Left ventricle myocardium inferior (tissue), 1 donor: ENCODE results near the gene SHANK3. TPM values are rescaled to one million over a fixed set of nuclear protein-coding genes. Genes with fewer than 3 reads are reported as not detected.

Experiments
- DNase-seq: peaks from one replicate; pipeline ENCODE4 v3.0.0-alpha.2; 2020
- H3K27ac ChIP-seq: fragments of 200-600 bp; replicated peaks from 2 replicates; pipeline ENCODE4 v1.8.0; 2021
- H3K27me3 ChIP-seq: fragments of 200-600 bp; 2 replicates; pipeline ENCODE4 v1.8.0; 2021; ENCODE audit warnings: low read depth
- H3K36me3 ChIP-seq: fragments of 200-600 bp; 2 replicates; pipeline ENCODE4 v1.8.0; 2021
- H3K4me1 ChIP-seq: fragments of 200-600 bp; 2 replicates; pipeline ENCODE4 v1.8.0; 2021
- H3K4me3 ChIP-seq: fragments of 200-600 bp; 2 replicates; pipeline ENCODE4 v1.8.0; 2021; ENCODE audit warnings: mild to moderate bottlenecking, moderate library complexity
- H3K9me3 ChIP-seq: fragments of 200-600 bp; replicated peaks from 2 replicates; pipeline ENCODE4 v1.8.0; 2021
- CTCF ChIP-seq: fragments of 200-600 bp; IDR thresholded peaks from 2 replicates; pipeline ENCODE4 v1.8.0; 2021; ENCODE audit warnings: antibody characterized with exemption, mild to moderate bottlenecking, borderline replicate concordance
- intact Hi-C: fragments of 100-400 bp; cut with micrococcal nuclease; formaldehyde crosslinking; loops from one replicate; pipeline ENCODE4 v1.11.0; 2022
- total RNA-seq: library from RNA; stranded (reverse); fragmentation: NEBNext Ultra II Directional; extraction: Animal tissue kit (Norgen Biotek cat#: 25700); gene quantifications from one replicate; pipeline ENCODE4 v1.2.1, GENCODE V29; 2021
- donor health status: DM: no; HTN: yes; CAD: no; lungs with severe emphysema.

SHANK3 gene
- total RNA-seq, 1 donor from 2014 or later = 23.1 TPM

- no peak for DNase-seq
- intact Hi-C loops = no loop called here
- peak overlapping the region; percentile 77 for H3K27ac ChIP-seq
These were observed 5.0 kb downstream of the SHANK3 start for GRCh38 chr22:50677493-50678217.

DNA sequence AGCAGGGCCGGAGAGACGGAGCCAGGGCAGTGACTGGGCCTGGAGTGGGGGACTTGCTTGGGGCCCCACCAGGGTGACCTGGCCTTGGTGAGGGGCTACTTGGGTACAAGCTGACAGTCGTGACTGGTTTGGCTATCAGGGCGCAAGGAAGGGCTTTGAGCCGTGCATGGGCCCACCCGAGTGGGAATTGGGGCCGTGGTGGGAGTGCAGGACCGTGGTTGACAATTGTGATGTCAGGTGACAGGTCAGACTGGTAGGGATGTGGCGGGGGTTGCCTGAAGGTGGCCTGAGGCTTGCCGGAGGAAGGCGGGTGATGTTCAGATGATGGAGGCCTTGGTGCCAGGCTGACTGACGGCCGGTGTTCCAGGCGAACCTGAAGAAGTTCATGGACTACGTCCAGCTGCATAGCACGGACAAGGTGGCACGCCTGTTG lies 5.6 kb downstream of the SHANK3 start:
- Histone ChIP-seq H3K27me3 (peaks cover 32% of the 10 kb centered on the region), H3K4me1 (peaks cover 45% of the 10 kb centered on the region), H3K4me3 (peak overlapping the region; percentile 69), H3K9me3 (no peaks in the 10 kb centered on the region), H3K27ac (peak overlapping the region; percentile 77), H3K36me3 (peaks cover 18% of the 10 kb centered on the region)
- DNase-seq = no peak
- TF ChIP-seq CTCF = no peak
- intact Hi-C loops = no loop called here

More at GRCh38 chr22:50677493-50678217, 5.0 kb downstream of the SHANK3 start:
- Histone ChIP-seq H3K36me3 (peaks cover 18% of the 10 kb centered on the region), H3K9me3 (no peaks in the 10 kb centered on the region), H3K4me3 (peak overlapping the region; percentile 69), H3K27me3 (peaks cover 37% of the 10 kb centered on the region), H3K4me1 (peaks cover 46% of the 10 kb centered on the region)
- TF ChIP-seq CTCF = no peak

DNA sequence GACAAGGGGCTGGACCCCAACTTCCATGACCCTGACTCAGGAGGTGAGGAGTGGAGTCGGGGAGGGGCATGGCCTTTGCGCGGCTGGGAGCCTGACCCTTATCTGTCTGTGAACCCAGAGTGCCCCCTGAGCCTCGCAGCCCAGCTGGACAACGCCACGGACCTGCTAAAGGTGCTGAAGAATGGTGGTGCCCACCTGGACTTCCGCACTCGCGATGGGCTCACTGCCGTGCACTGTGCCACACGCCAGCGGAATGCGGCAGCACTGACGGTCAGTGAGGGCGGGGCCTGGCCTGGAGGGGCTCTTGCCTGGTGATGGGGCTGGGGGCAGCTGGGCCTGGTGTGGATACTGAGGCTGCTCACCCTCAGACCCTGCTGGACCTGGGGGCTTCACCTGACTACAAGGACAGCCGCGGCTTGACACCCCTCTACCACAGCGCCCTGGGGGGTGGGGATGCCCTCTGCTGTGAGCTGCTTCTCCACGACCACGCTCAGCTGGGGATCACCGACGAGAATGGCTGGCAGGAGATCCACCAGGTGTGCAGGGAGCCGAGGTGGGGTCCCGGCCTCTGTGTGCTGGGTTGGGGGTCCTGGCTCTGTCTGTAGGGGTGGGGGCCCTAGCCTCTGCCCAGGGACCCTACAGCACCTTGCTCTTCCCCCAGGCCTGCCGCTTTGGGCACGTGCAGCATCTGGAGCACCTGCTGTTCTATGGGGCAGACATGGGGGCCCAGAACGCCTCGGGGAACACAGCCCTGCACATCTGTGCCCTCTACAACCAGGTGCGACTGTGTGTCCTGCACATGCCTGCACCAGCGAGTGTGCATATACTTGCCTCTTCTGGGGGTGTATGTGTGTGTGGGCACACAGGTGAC lies 6.3 kb downstream of the SHANK3 start:
- Histone ChIP-seq H3K36me3 (peaks cover 18% of the 10 kb centered on the region), H3K27me3 (peaks cover 25% of the 10 kb centered on the region), H3K9me3 (no peaks in the 10 kb centered on the region), H3K27ac (peak overlapping the region; percentile 77), H3K4me3 (peak overlapping the region; percentile 69), H3K4me1 (peaks cover 39% of the 10 kb centered on the region)
- no peak for DNase-seq
- TF ChIP-seq CTCF = no peak
- intact Hi-C loops = no loop called here

DNA sequence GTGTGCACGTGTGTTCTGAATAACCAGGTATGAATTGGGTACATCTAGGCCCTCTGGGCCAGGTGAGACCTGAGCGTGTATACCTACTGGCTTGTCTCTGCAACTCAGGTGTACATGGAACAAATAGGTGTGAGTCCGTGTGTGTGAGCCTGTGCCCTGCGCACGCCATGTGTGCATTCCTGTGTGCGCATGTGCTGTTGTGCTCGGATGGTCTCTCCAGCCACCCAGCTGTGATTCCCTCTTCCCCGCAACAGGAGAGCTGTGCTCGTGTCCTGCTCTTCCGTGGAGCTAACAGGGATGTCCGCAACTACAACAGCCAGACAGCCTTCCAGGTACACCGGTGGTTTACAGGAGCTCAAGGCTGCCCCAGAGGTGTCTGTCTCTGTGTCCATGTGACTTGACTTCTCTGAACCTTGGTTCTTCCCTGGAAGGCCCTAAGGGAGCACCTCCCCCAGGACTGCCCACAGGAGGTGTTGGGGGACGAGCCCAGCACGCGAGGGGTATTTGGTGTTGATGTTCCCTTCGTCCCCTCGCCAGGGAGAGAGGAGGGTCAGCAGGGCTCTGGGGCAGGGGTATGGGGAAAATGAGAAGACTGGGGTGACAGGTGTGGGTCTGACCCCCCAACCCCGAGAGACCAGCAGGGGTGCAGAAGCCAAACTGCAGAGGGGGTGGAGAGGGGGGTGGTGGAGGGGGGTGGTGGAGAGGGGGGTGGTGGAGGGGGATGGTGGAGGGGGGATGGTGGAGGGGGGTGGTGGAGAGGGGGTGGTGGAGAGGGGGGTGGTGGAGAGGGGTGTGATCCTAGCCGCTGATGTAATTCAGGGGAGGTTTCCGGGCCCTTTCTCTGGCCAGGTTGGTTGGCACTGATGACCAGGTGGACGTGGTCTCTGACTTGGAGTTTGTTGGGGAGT lies 10.7 kb downstream of the SHANK3 start:
- Histone ChIP-seq H3K27ac (peak overlapping the region; percentile 48), H3K4me3 (peak overlapping the region; percentile 49), H3K36me3 (peaks cover under 1% of the 10 kb centered on the region), H3K27me3 (peaks cover 27% of the 10 kb centered on the region), H3K9me3 (no peaks in the 10 kb centered on the region), H3K4me1 (peaks cover 37% of the 10 kb centered on the region)
- TF ChIP-seq CTCF = no peak
- no peak for DNase-seq
- intact Hi-C loops = no loop called here

DNA sequence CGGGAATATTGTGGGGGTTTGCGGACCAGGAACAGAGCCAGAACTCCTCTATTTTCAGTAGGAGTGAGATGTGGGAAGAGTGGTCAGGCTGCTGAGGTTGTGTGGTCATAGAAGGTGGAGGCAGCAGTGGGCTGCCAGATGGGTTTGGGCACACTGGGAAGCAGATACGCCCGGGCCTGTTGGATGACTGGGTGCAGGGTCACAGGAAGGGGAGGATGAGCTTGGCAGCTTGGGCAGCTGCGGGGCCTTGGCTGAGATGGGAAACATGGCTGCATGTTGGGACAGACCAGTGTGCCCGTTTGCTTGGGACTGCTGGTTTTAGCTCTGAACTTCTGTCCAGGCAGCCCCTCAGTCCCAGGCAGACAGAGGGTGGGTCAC lies 11.4 kb downstream of the SHANK3 start:
- H3K36me3 ChIP-seq = peaks cover 3% of the 10 kb centered on the region
- H3K27me3 ChIP-seq = peaks cover 31% of the 10 kb centered on the region
- DNase-seq = no peak
- no peak for TF ChIP-seq CTCF
- intact Hi-C loops = no loop called here
- no peaks in the 10 kb centered on the region for H3K9me3 ChIP-seq
- H3K27ac ChIP-seq = peak overlapping the region; percentile 48
- peaks cover 37% of the 10 kb centered on the region for H3K4me1 ChIP-seq
- peak overlapping the region; percentile 49 for H3K4me3 ChIP-seq
